DMS53 (cell line): Measurements from ENCODE around the gene VPS16.
"Not testable (repeated sequence)": the region's sequence is repeated elsewhere in the genome, so short reads cannot be mapped to it uniquely, and the experiment has no call there.

Source experiments
- DNase-seq: peaks from one replicate; lab custom pipeline; 2025; lab: John Stamatoyannopoulos, UW

VPS16 gene

GRCh38 chr20:2871661-2872458 lies 31.3 kb downstream of the VPS16 start:
- DNase-seq = peak; percentile 27

DNA sequence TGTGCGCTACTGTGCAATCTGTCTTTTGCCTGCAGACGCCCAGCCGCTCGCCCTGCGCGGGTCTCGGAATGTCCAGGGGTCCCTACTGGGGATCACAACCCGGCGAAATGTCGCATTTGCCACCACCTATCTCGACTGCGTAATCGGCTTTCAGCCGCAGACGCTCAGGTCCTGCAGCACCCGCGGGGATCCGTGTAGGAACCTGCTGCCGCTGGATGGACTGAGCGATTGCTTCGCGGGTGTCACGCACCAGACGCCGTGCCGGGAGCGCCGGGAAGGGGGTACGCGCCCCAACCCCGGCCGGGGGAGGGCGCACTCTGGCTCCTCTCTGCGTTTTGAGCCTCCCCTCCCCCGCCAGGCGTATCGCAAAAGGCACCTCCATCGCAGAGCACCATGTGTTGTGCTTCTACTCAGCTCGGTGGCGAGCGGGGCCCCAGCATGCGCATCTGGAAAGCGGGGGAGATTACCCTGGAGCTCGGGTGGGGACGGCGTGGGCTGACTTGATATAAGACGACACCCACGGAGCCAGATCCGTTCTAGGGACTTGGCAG lies 32.0 kb downstream of the VPS16 start:
- DNase-seq = peak; percentile 87

DNA sequence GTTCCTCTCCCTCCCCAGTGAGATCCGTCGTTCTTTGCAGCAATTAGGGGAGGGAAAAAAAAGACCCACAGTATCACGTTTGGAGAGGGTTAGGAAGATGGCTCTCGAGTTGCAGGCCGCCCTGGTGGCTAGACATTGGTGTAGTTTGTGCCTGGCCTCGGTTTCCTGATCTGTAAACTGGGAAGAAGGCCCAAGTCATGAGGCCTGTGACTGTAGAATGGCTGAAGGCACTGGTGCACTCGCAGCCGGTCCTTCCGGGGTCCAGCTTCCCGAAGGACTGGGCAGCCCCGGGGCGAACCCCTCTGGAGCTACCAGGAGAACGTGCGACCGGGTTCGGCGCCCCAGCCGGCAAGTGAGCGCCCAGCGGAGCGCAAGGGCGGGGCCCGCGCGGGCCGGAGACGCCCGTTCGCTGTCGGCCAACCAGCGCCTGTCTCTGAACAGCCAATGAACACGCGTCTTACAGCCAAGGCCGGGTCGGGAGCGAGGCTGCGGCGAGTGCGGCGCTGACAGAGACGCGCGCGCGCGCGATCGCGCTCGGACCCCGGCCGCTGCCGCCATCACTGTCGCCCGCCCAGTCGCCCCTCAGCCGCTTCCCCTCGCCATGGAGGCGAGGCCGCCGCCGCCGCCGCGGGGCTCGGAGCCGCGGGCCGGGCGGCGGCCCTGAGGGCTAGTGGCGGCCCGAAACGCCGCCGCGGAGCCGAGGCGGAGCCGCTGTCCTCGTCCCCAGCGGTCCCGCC lies 32.6 kb downstream of the VPS16 start, which contains the start of gene PTPRA:
PTPRA (plus strand) TSS at position 472 of the 737 bp plus-strand sequence. CDS start 90,797 bp downstream, outside the sequence.
- peak; percentile 97 for DNase-seq

DNA sequence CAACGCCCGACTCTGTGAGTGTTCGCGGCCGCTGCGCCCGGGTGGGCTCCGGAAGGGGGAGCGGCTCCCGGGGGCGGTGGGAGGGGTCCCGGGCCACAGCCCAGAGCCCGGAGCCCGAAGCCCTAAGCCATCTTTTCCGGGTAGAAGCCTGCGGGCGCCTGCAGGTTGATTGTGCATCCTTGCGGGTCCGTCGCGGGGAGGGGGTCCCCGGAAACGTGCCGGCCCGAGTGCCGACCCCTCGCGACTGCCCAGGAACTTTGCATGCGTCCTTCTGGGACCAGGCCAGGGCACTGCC lies 33.1 kb downstream of the VPS16 start:
- no peak for DNase-seq

GRCh38 chr20:2874456-2874855 lies 33.9 kb downstream of the VPS16 start:
- DNase-seq = peak; percentile 17

DNA sequence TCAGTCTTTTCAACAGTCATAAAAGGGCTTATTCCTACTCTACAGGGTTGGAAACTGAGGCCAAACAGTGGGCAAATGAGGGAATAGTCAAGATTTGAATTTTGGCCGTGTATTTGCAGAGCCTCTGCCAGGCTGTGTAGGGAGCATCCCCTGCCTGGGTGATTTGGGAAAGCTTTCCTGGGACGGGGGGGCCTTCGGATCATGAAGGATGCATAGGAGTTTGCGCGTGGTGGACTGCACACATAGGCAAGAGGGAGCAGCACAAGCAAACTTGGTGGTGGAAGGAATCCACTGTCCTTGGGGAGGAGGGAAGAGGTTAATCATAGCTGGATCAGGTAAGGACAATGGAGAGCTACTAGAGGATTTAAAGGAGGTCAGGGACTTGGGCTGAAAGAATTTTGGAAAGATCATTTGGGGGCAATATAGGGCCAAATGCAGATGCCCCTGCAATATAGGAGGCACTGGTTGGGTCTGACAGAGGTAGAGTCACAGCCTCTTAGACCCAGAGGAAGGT lies 35.2 kb downstream of the VPS16 start:
- no peak for DNase-seq

GRCh38 chr20:2878515-2878914 lies 38.0 kb downstream of the VPS16 start:
- no peak for DNase-seq

GRCh38 chr20:2879146-2879545 lies 38.6 kb downstream of the VPS16 start:
- no peak for DNase-seq

- no peak for DNase-seq
Measured at GRCh38 chr20:2880650-2881049, 40.1 kb downstream of the VPS16 start.

DNA sequence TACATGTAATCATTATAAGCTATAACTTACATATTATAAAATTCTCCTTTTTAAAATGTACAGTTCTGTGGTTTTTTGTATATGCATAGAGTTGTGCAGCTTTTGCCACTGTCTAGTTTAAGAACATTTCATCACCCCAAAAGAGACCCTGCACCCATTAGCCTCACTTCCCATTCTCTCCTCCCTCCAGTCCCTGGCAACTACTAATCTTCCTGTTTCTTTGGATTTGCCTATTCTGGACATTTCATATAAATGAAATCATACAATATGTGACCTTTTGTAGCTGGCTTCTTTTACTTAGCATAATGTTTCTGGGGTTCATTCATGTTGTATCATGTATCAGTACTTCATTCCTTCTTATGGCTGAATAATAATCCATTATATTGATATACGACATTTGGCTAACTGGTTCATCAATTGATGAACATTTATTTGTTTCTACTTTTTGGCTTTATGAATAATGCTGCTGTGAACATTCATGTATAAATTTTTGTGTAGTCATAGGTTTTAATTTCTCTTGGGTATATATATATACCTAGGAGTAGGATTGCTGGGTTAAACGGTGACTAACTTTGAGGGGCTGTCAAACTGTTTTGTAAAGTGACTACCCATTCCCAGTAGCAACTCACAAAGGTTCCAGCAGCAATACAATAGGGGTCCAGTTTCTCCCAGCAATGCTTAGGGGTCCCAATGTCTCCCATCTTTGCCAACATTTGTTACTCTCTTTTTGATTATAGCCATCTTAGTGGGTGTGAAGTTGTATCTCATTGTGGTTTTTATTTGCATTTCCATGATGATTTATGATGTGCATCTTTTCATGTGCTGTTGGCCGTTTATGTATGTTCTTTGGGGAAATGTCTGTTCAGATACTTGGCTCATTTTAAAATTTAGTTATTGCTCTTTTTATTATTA lies 43.4 kb downstream of the VPS16 start:
- DNase-seq = no peak

DNA sequence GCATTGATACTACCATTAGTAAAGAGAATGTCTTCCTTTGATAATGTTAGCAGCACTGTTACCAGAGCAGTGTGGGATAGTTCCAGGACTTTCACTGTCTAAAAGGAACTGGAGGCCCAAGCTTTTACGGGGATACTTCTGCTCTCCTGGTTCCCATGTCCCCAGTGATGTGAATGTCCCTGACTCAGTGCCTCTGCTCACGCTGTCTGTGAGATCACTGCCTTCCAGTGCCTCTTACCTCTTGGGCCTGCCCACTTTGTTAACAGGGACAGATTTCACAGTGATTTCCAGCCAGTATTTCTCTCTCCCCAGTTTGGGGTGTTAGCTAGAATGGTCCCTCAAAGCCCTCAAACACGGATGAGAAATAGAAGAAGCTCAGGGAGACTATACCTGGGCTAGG lies 47.2 kb downstream of the VPS16 start:
- no peak for DNase-seq

DNA sequence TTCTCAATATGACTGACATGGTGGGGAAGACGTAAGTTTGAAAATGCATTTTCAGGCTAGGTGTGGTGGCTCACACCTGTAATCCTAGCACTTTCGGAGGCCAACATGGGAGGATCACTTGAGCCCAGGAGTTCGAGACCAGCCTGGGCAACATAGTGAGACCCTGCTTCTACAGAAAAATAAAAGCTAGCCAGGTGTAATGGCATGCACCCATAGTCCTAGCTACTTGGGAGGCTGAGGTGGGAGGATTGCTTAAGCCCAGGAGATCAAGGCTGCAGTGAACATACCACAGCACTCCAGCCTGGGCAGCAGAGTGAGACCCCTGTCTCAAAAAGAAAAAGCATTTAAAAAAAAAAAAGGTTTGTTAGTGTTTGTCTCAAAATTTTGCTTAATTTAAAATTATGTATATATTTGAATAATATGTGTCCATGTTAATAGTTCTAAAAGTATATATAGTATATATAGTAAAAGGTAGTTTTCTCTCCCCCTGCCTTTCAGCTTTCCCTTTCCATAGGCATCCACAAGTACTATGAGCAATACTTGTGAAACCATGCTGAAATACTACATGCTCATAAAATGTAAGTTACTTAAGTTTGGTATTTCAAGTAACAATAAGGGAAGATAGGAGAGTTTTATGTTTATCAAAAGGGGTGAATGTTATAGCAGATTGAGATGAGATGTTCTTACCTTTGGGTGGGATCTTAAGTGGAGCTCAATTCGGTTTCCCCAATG lies 47.8 kb downstream of the VPS16 start:
- DNase-seq = no peak

GRCh38 chr20:2889209-2889608 lies 48.7 kb downstream of the VPS16 start:
- no peak for DNase-seq

- DNase-seq = no peak
Measured at GRCh38 chr20:2889797-2890196, 49.3 kb downstream of the VPS16 start.

- no peak for DNase-seq
Measured at GRCh38 chr20:2890742-2891141, 50.2 kb downstream of the VPS16 start.

DNA sequence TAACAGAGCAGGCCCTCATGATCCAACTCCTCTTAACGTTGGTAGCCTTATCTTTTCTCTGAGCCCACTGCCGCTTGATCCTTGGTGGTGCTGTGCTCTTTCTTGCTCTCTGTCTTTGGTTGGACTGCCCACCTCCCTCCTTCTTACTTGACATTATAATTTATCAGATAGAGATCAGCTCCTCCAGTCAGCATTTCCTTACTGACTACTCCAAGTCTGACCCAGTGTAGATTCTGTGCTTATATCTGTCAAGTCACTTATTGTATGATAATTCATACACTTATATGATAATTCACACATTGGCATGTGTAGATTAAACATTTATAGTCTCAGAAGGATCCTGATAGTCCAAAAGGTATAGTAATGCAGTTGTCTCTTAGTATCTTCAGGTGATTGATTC lies 50.8 kb downstream of the VPS16 start:
- DNase-seq = no peak

DNA sequence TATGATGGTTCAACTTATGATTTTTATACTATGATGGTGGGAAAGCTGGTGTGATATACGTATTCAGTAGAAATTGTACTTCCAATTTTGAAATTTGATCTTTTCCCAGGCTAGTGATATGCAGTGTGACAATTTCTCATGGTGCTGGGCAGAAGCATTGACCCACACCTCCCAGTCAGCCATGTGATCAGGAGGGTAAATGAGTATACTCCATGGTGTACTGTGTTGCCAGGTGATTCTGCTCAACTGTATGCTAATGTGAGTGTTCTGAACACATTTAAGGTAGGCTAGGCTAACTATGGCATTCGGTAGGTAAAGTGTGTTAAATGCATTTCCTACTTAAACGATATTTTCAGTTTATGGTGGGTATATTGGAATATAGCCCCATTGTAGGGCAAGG lies 51.8 kb downstream of the VPS16 start:
- no peak for DNase-seq

GRCh38 chr20:2894221-2894620 lies 53.7 kb downstream of the VPS16 start:
- DNase-seq = no peak

- not testable (repeated sequence) for DNase-seq
Measured at GRCh38 chr20:2895154-2895553, 54.6 kb downstream of the VPS16 start.

DNA sequence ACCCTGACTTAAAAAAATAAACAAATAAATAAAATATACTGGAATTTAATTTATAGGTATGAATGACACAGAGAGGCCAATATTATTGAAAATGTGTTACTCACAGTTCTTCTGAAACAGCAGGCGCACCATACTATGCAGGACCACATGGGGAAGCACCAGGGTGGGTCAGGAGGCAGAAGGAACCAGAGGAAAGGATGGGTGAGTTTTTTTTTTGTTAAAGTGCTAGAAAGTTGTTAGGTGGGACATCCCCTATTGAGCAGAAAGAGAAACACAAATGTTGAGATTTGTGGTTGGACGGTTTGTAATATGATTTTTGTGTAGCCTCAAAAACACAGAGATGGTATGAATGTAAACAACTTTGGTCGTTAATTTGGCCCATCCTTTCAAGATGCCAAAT lies 58.7 kb downstream of the VPS16 start:
- DNase-seq = no peak
